ENCODE results near the gene CFAP70. TPM values are rescaled to one million over a fixed set of nuclear protein-coding genes. Genes with fewer than 3 reads are reported as not detected.

Gene CFAP70
- total RNA-seq, 4 donors from 2014 or later = 2.6 to 12.9 (median 4.3) TPM

- TF ChIP-seq POLR2A (IDR thresholded peaks at IDR 0.05) (no peak), POLR2AphosphoS5 (IDR thresholded peaks at IDR 0.05) (no peak), EP300 (IDR thresholded peaks at IDR 0.05) (no peak)
- TF ChIP-seq, protein P1, sequence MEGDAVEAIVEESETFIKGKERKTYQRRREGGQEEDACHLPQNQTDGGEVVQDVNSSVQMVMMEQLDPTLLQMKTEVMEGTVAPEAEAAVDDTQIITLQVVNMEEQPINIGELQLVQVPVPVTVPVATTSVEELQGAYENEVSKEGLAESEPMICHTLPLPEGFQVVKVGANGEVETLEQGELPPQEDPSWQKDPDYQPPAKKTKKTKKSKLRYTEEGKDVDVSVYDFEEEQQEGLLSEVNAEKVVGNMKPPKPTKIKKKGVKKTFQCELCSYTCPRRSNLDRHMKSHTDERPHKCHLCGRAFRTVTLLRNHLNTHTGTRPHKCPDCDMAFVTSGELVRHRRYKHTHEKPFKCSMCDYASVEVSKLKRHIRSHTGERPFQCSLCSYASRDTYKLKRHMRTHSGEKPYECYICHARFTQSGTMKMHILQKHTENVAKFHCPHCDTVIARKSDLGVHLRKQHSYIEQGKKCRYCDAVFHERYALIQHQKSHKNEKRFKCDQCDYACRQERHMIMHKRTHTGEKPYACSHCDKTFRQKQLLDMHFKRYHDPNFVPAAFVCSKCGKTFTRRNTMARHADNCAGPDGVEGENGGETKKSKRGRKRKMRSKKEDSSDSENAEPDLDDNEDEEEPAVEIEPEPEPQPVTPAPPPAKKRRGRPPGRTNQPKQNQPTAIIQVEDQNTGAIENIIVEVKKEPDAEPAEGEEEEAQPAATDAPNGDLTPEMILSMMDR (IDR thresholded peaks at IDR 0.05) = no peak
- DNase-seq (ENCODE audit: low spot score in 2 of 2) = no peak
- peaks cover 86% of the 10 kb centered on the region for H3K36me3 ChIP-seq
- H3K9me3 ChIP-seq = no peaks in the 10 kb centered on the region
- no peak overlapping the region for H3K4me3 ChIP-seq
- H3K27ac ChIP-seq = no peak overlapping the region
- 96% methylated on average over 7 of the region's 7 CpGs for WGBS
- H3K27me3 ChIP-seq = no peaks in the 10 kb centered on the region
- no peaks in the 10 kb centered on the region for H3K4me1 ChIP-seq
Observed at GRCh38 chr10:73386583-73386982, 27.9 kb upstream of the CFAP70 start.

DNA sequence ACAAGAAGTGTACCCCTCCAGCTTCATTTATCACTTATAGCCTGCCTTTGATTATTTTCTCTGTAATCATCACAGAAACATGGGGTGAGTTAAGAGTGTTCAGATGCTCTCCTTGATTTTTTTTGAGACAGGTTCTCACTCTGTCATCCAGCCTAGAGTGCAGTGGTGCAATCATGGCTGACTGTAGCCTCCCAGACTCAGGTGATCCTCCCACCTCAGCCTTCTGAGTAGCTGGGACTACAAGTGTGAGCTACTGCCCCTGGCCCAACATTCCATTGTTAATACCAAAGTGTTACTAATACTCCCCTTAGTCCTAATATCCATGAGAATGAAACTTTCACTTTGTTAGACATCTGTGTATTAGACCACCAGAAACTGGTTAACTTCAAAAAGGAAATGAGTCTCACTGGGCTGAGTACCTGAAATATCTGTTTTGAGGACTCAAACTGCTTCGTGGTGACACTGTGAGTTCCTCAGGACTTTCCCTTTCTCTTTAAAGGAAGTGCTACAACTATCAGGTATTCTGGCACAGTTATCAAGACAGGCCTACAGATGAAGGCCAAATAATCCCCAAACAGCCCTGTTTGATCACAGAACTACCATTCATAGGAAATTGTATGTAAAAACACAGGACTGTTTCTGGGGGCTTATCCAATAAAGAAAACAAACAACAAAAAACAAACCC, 20.5 kb upstream of the CFAP70 start:
- no peaks in the 10 kb centered on the region for H3K27me3 ChIP-seq
- TF ChIP-seq EP300 (IDR thresholded peaks at IDR 0.05) = no peak
- TF ChIP-seq POLR2A (IDR thresholded peaks at IDR 0.05) = no peak
- no peak for TF ChIP-seq POLR2AphosphoS5 (IDR thresholded peaks at IDR 0.05)
- TF ChIP-seq, protein P1 (IDR thresholded peaks at IDR 0.05) = no peak
- WGBS = 74% methylated on average over 1 of the region's 1 CpG
- no peaks in the 10 kb centered on the region for H3K9me3 ChIP-seq
- H3K4me1 ChIP-seq = no peaks in the 10 kb centered on the region
- DNase-seq (ENCODE audit: low spot score in 2 of 2) = no peak
- no peak overlapping the region for H3K4me3 ChIP-seq
- peaks cover 94% of the 10 kb centered on the region for H3K36me3 ChIP-seq
- no peak overlapping the region for H3K27ac ChIP-seq

DNA sequence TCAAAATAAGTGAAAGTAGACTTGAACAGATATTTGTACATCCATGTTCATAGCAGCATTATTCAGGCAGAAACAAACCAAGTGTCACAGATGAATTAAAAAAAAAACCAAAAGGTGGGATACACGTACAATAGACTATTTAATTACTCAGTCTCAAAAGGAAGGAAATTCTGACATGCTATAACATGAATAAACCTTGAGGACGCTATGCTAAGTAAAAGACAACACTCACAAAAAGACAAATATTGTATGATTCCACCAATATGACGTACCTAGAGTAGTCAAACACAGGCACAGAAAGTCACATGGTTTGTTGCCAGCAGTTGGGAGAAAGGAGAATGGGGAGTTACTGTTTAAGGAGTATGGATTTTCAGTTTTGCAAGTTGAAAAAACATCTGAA, 18.0 kb upstream of the CFAP70 start:
- H3K27ac ChIP-seq = no peak overlapping the region
- H3K4me1 ChIP-seq = no peaks in the 10 kb centered on the region
- TF ChIP-seq POLR2A (IDR thresholded peaks at IDR 0.05) = no peak
- no peak for TF ChIP-seq EP300 (IDR thresholded peaks at IDR 0.05)
- TF ChIP-seq, protein P1 (IDR thresholded peaks at IDR 0.05) = no peak
- no peak for TF ChIP-seq POLR2AphosphoS5 (IDR thresholded peaks at IDR 0.05)
- no peak for DNase-seq (ENCODE audit: low spot score in 2 of 2)
- no peaks in the 10 kb centered on the region for H3K27me3 ChIP-seq
- H3K9me3 ChIP-seq = no peaks in the 10 kb centered on the region
- H3K36me3 ChIP-seq = peaks cover 88% of the 10 kb centered on the region
- WGBS = 70% methylated on average over 3 of the region's 3 CpGs
- H3K4me3 ChIP-seq = no peak overlapping the region

DNA sequence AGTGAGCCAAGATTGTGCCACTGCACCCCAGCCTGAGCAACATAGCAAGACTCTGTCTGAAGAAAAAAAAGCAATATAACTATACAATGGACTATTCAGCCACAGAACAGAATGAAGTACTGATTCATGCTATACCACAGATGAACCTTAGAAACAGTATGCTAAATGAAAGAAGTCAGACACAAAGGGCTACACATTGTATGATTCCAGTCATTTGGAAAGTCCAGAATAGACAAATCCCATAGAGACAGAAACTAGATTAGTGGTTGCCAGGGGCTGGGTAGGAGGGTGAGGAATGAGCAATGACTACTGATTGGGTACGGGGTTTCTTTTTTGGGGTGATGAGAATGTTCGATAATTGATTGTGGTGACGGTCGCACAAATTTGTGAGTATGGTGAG, 9.6 kb upstream of the CFAP70 start:
- TF ChIP-seq, protein P1 (IDR thresholded peaks at IDR 0.05) = no peak
- TF ChIP-seq POLR2A (IDR thresholded peaks at IDR 0.05) (no peak), POLR2AphosphoS5 (IDR thresholded peaks at IDR 0.05) (no peak), EP300 (IDR thresholded peaks at IDR 0.05) (no peak)
- H3K27me3 ChIP-seq = no peaks in the 10 kb centered on the region
- no peaks in the 10 kb centered on the region for H3K4me1 ChIP-seq
- 91% methylated on average over 4 of the region's 4 CpGs for WGBS
- no peaks in the 10 kb centered on the region for H3K9me3 ChIP-seq
- H3K27ac ChIP-seq = no peak overlapping the region
- DNase-seq (ENCODE audit: low spot score in 2 of 2) = no peak
- no peak overlapping the region for H3K4me3 ChIP-seq
- H3K36me3 ChIP-seq = peaks cover 71% of the 10 kb centered on the region

GRCh38 chr10:73366381-73367298, 8.0 kb upstream of the CFAP70 start:
- no peaks in the 10 kb centered on the region for H3K9me3 ChIP-seq
- H3K27me3 ChIP-seq = no peaks in the 10 kb centered on the region
- no peak overlapping the region for H3K27ac ChIP-seq
- H3K4me3 ChIP-seq = no peak overlapping the region
- no peaks in the 10 kb centered on the region for H3K4me1 ChIP-seq
- DNase-seq (ENCODE audit: low spot score in 2 of 2) = no peak
- WGBS = 87% methylated on average over 6 of the region's 6 CpGs
- peaks cover 58% of the 10 kb centered on the region for H3K36me3 ChIP-seq
- TF ChIP-seq POLR2AphosphoS5 (IDR thresholded peaks at IDR 0.05) (no peak), POLR2A (IDR thresholded peaks at IDR 0.05) (no peak), EP300 (IDR thresholded peaks at IDR 0.05) (no peak)
- TF ChIP-seq, protein P1 (IDR thresholded peaks at IDR 0.05) = no peak
